HCT116 (cell line): Measurements from ENCODE around the gene NIN. TPM values are rescaled to one million over a fixed set of nuclear protein-coding genes. Genes with fewer than 3 reads are reported as not detected.
"Not testable (repeated sequence)": the region's sequence is repeated elsewhere in the genome, so short reads cannot be mapped to it uniquely, and the experiment has no call there.

ENCODE experiments used
- ATAC-seq: fragments of 200-7000 bp; cut with Tn5 transposase; 2 replicates; pipeline ENCODE4 v1.9.1; 2020; ENCODE audit warnings: mild to moderate bottlenecking, moderate library complexity
- BruUV-seq: library from RNA; stranded (reverse); fragments of 400-500 nt; replicated peaks from 2 replicates; lab custom pipeline; 2021; lab: Mats Ljungman, UMichigan
- CTCF ChIA-PET: fragments of 300-600 bp; sonication (Branson Sonifier 250); formaldehyde crosslinking; loops from one replicate; lab custom pipeline; 2021; ENCODE audit warnings: antibody characterized with exemption; lab: Charles Lee
- POLR2A ChIA-PET: fragments of 300-600, 350-600 bp; sonication (Branson Sonifier 250); formaldehyde crosslinking; loops from one replicate; lab custom pipeline; 2021; ENCODE audit warnings: antibody characterized with exemption; lab: Charles Lee
- RAD21 ChIA-PET, 2 experiments: fragments of 300-600 bp; sonication (Branson Sonifier 250); formaldehyde crosslinking; loops; one replicate each; lab custom pipeline; 2023; ENCODE audit warnings: low total read pairs in 2 of 2; ENCODE audit not compliant: uncharacterized antibody in 2 of 2, unreplicated experiment in 2 of 2, low non-redundant PET in 1 of 2; lab: Charles Lee
- DNase-seq: peaks from one replicate; pipeline ENCODE4 v3.0.0-alpha.2; 2010; ENCODE audit warnings: low read depth, low spot score
- H2AFZ ChIP-seq: fragments of 200-600 bp; shearing (Covaris generic), sonication (generic); 2 replicates; pipeline ENCODE4 v1.6.1; 2017; ENCODE audit warnings: low read depth, mixed run types, mixed read lengths, antibody characterized with exemption, low read length; ENCODE audit not compliant: poor library complexity, severe bottlenecking
- H3K27ac ChIP-seq: 2 replicates; pipeline ENCODE4 v1.5.1; 2012; ENCODE audit warnings: low read depth, low read length
- H3K27me3 ChIP-seq: fragments of 200-600 bp; sonication (generic); 2 replicates; pipeline ENCODE4 v1.6.1; 2016; ENCODE audit warnings: mixed run types, low read length, mixed read lengths; ENCODE audit not compliant: insufficient read depth
- H3K36me3 ChIP-seq, 2 experiments: fragments of 200-500 bp in 1 of 2; fragments of 200-600 bp in 1 of 2; sonication (Bioruptor generic) in 1 of 2; sonication (generic) in 1 of 2; 2 replicates each; pipeline versions ENCODE4 v1.5.1 to v1.6.1; 2014 to 2016; ENCODE audit warnings: low read length in 2 of 2, inconsistent platforms in 1 of 2, mixed read lengths in 1 of 2, mixed run types in 1 of 2; ENCODE audit not compliant: insufficient read depth in 2 of 2, control insufficient read depth in 1 of 2
- H3K4me1 ChIP-seq, 2 experiments: fragments of 200-600 bp in 1 of 2; sonication (generic) in 1 of 2; 2 replicates each; pipeline versions ENCODE4 v1.5.1 to v1.6.1; 2012 to 2017; ENCODE audit warnings: low read length in 2 of 2, inconsistent platforms in 1 of 2, mild to moderate bottlenecking in 1 of 2, mixed read lengths in 1 of 2, mixed run types in 1 of 2, moderate library complexity in 1 of 2; ENCODE audit not compliant: insufficient read depth in 2 of 2, control insufficient read depth in 1 of 2
- H3K4me2 ChIP-seq: fragments of 200-600 bp; sonication (generic); 2 replicates; pipeline ENCODE4 v1.6.1; 2017; ENCODE audit warnings: mixed run types, low read length, mixed read lengths
- H3K4me3 ChIP-seq, 2 experiments: fragments of 200-600 bp in 1 of 2; sonication (generic) in 1 of 2; replicated peaks in 1 of 2; 2 replicates each; pipeline ENCODE4 v1.5.1; 2011 to 2016; ENCODE audit warnings: low read length in 2 of 2, control low read depth in 1 of 2, low read depth in 1 of 2, mild to moderate bottlenecking in 1 of 2, mixed read lengths in 1 of 2, mixed run types in 1 of 2
- H3K79me2 ChIP-seq: fragments of 200-600 bp; sonication (generic); 2 replicates; pipeline ENCODE4 v1.6.1; 2017; ENCODE audit warnings: mild to moderate bottlenecking, mixed run types, low read length, moderate library complexity, mixed read lengths; ENCODE audit not compliant: insufficient read depth
- H3K9ac ChIP-seq: fragments of 200-600 bp; sonication (generic); 2 replicates; pipeline ENCODE4 v1.6.1; 2016; ENCODE audit warnings: low read length, mixed read lengths
- H3K9me2 ChIP-seq: fragments of 200-600 bp; sonication (generic), shearing (Covaris generic); 2 replicates; pipeline ENCODE4 v1.6.1; 2017; ENCODE audit warnings: mixed run types, mild to moderate bottlenecking, moderate library complexity; ENCODE audit not compliant: insufficient read depth
- H3K9me3 ChIP-seq, 2 experiments: fragments of 200-500 bp in 1 of 2; fragments of 200-600 bp in 1 of 2; sonication (Bioruptor generic) in 1 of 2; sonication (generic) in 1 of 2; 2 replicates each; pipeline ENCODE4 v1.6.1; 2014 to 2017; ENCODE audit warnings: low read length in 2 of 2, mixed read lengths in 2 of 2, inconsistent platforms in 1 of 2, low read depth in 1 of 2, mild to moderate bottlenecking in 1 of 2, mixed run types in 1 of 2, moderate library complexity in 1 of 2; ENCODE audit not compliant: control insufficient read depth in 1 of 2, insufficient read depth in 1 of 2
- H4K20me1 ChIP-seq: fragments of 200-600 bp; sonication (generic), shearing (Covaris generic); 2 replicates; pipeline ENCODE4 v1.6.1; 2017; ENCODE audit warnings: mixed run types, mild to moderate bottlenecking, moderate library complexity; ENCODE audit not compliant: insufficient read depth
- CBX3 ChIP-seq: IDR thresholded peaks from 2 replicates; pipeline ENCODE4 v1.6.1; 2012; ENCODE audit warnings: low read depth
- EZH2 ChIP-seq: fragments of 200-600 bp; sonication (generic); IDR thresholded peaks from 2 replicates; pipeline ENCODE4 v1.6.1; 2017; ENCODE audit warnings: antibody characterized with exemption, mixed run types
- POLR2A ChIP-seq: IDR thresholded peaks from 2 replicates; pipeline ENCODE4 v1.7.0; 2011; ENCODE audit warnings: borderline replicate concordance; ENCODE audit not compliant: insufficient read depth, insufficient read length; ENCODE audit errors: extremely low read depth
- POLR2AphosphoS5 ChIP-seq: IDR thresholded peaks from 2 replicates; pipeline ENCODE4 v1.6.1; 2011; ENCODE audit warnings: mild to moderate bottlenecking, low read depth, low read length, moderate library complexity
- RAD21 ChIP-seq: IDR thresholded peaks from 2 replicates; pipeline ENCODE4 v1.6.1; 2012; ENCODE audit warnings: low read depth, mild to moderate bottlenecking
- SIN3A ChIP-seq: IDR thresholded peaks from 2 replicates; pipeline ENCODE4 v1.6.1; 2012; ENCODE audit warnings: low read depth
- SP1 ChIP-seq: IDR thresholded peaks from 2 replicates; pipeline ENCODE4 v1.6.1; 2012; ENCODE audit warnings: low read depth
- TCF7L2 ChIP-seq: IDR thresholded peaks from 2 replicates; pipeline ENCODE4 v1.7.0; 2011; ENCODE audit warnings: borderline replicate concordance, inconsistent platforms; ENCODE audit not compliant: insufficient read depth, insufficient read length; ENCODE audit errors: extremely low read depth
- YY1 ChIP-seq: IDR thresholded peaks from 2 replicates; pipeline ENCODE4 v1.6.1; 2011; ENCODE audit warnings: low read length, low read depth, moderate library complexity, mild to moderate bottlenecking; ENCODE audit not compliant: insufficient replicate concordance; ENCODE audit errors: extremely low read depth
- ZFX ChIP-seq: fragments of 450-650 bp; IDR thresholded peaks from 2 replicates; pipeline ENCODE4 v1.6.1; 2017
- ZNF274 ChIP-seq: fragments of 200-500 bp; sonication (Bioruptor generic); IDR thresholded peaks from 2 replicates; pipeline ENCODE4 v1.6.1; 2014; ENCODE audit warnings: mild to moderate bottlenecking, low read depth, low read length, inconsistent platforms
- intact Hi-C: fragments of 100-400 bp; cut with micrococcal nuclease; formaldehyde crosslinking; loops from 2 replicates; pipeline ENCODE4 v1.10.0; 2022
- total RNA-seq: library from RNA; stranded (reverse); gene quantifications from one replicate; pipeline ENCODE4 v1.2.1, GENCODE V29; 2021; ENCODE audit not compliant: unreplicated experiment
- TF ChIP-seq, protein P1 (sequence below): IDR thresholded peaks from 2 replicates; pipeline ENCODE4 v1.6.1; 2012

Gene NIN
- total RNA-seq, 1 experiment from 2014 or later, result 39.6 TPM

DNA sequence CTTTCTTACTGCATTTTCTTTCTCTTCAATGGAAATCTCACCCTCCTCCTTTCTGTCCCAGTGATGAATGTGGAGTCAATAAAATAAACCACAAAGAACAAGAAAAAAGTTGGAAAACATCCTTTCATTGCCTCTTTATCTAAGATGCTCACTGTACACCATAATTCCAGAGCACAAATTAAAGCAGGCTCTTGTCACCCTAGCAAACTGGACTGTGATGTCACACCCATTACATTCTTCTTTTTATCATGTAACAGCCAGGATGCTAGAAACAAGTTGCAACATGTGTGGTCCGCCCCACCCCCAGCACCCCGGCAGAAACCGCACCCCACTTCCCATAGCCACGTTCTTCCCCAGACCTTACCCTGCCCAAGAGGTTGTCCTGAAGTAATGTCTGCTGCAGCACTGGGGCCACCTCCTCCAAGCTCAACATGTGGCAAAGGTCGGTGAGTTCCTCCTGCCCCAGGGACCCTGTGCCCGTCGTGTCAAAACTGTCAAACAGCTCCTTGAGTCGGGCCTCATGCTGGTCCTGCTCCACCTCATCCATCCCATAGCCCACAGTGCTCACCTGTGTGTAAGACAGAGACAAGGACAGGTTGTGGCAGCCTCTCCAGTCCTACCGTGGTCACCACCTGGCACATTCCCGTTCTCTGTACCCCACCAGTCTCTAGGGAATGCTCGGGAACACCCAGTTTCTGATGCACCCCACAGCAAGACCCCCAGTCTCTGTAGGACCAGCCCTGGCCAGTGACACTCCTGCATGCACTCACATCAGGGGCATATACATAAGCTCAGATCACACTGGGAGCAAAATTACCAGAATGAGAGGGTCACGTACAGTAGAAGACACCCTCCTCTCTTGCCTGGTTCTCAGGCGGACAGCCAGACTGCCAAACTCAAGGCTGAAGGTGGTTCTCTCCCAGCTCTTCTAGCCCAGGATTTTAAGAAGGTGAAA is 9.2 kb downstream of the NIN start:
- H3K79me2 ChIP-seq, result peaks cover 68% of the 10 kb centered on the region
- H3K4me1 ChIP-seq, result peaks cover 1 to 2% of the 10 kb centered on the region in 2 experiments; a peak in 2 of 4 replicates
- CTCF ChIA-PET, result no interaction called here
- no peaks in the 10 kb centered on the region; the same call in 1 of the 2 replicates for H4K20me1 ChIP-seq
- no peak overlapping the region for H3K4me2 ChIP-seq
- intact Hi-C loops, result no loop called here
- no peak overlapping the region for H2AFZ ChIP-seq
- H3K36me3 ChIP-seq, result no peaks in the 10 kb centered on the region
- no peaks in the 10 kb centered on the region for H3K27me3 ChIP-seq
- RAD21 ChIA-PET, result no interaction called here
- TF ChIP-seq POLR2AphosphoS5, result no peak
- ATAC-seq (no peak), DNase-seq (no peak)
- no peak overlapping the region for H3K27ac ChIP-seq
- no peaks in the 10 kb centered on the region for H3K9me3 ChIP-seq
- no peak overlapping the region for H3K9ac ChIP-seq
- no peaks in the 10 kb centered on the region for H3K9me2 ChIP-seq
- no peak overlapping the region for H3K4me3 ChIP-seq
- BruUV-seq, result no TSS peak
- POLR2A ChIA-PET, result no interaction called here

DNA sequence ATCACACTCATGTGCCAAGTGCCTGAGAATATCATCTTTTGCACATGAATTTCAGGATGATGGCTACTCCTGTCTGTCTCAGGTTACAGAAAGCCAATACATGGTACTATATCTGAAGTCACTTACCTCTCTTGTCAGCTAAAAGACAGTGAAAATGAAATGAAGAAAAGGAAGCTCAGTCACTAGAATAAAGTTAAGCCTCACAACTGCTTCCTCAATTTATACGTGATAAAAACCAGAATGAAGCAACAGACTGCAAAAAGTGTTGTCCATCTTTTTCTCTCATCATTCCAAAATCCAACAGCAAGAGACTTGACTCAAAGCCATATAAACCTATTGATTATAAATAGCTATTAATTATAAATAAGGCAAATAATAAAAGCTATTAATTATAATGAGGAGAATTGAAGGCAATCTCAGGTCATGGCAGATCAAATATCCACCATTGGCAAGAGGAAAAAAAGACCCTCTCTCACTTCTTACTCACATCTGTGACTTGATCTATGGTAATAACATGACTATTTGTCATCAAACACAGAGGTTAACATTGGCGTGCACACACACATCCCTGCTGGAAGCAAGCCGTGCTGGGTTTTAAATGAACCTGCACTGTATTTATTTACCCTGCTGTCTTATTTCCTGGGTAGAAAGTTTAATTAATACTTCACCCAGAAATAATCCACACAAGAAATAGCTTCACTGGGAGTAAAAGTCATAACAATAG is 10.0 kb downstream of the NIN start:
- H3K4me3 ChIP-seq, result no peak overlapping the region
- no peaks in the 10 kb centered on the region for H3K9me2 ChIP-seq
- no peaks in the 10 kb centered on the region for H3K9me3 ChIP-seq
- H4K20me1 ChIP-seq, result no peaks in the 10 kb centered on the region; the same call in 1 of the 2 replicates
- DNase-seq, result no peak
- no peak overlapping the region for H2AFZ ChIP-seq
- no peak for ATAC-seq
- H3K79me2 ChIP-seq, result peaks cover 64% of the 10 kb centered on the region
- CTCF ChIA-PET, result no interaction called here
- POLR2A ChIA-PET, result no interaction called here
- H3K9ac ChIP-seq, result no peak overlapping the region
- no peak overlapping the region for H3K27ac ChIP-seq
- TF ChIP-seq SIN3A (no peak), RAD21 (no peak), YY1 (no peak), ZFX (no peak), POLR2A (no peak), EZH2 (no peak), SP1 (no peak), POLR2AphosphoS5 (no peak), CBX3 (no peak), ZNF274 (no peak), TCF7L2 (no peak)
- TF ChIP-seq, protein P1, sequence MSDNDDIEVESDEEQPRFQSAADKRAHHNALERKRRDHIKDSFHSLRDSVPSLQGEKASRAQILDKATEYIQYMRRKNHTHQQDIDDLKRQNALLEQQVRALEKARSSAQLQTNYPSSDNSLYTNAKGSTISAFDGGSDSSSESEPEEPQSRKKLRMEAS, result no peak
- no peak overlapping the region for H3K4me2 ChIP-seq
- RAD21 ChIA-PET, result no interaction called here
- no TSS peak for BruUV-seq
- no peaks in the 10 kb centered on the region for H3K27me3 ChIP-seq
- no peaks in the 10 kb centered on the region for H3K36me3 ChIP-seq
- H3K4me1 ChIP-seq, result peaks cover 7% of the 10 kb centered on the region in 2 experiments; a peak in 2 of 4 replicates
- intact Hi-C loops, result no loop called here

DNA sequence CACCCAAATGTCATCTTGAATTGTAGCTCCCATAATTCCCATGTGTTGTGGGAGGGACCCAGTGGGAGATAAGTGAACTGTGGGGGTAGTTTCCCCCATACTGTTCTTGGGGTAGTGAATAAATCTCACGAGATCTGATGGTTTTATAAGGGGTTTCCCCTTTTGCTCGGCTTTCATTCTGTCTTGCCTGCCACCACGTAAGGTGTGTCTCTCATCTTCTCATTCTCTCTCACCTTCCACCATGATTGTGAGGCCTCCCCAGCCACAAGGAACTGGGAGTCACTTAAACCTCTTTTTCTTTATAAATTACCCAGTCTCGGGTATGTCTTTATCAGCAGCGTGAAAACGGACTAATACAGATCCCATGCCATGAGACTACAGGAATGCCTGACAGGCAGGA is 11.7 kb downstream of the NIN start:
- H3K4me3 ChIP-seq, H2AFZ ChIP-seq, H3K9me3 ChIP-seq, RAD21 ChIA-PET, H3K4me1 ChIP-seq, BruUV-seq, POLR2A ChIA-PET, H4K20me1 ChIP-seq, H3K9me2 ChIP-seq, intact Hi-C loops, H3K27ac ChIP-seq, ATAC-seq, CTCF ChIA-PET, DNase-seq, H3K27me3 ChIP-seq, H3K36me3 ChIP-seq, H3K9ac ChIP-seq, H3K4me2 ChIP-seq: not testable (repeated sequence)
- H3K79me2 ChIP-seq, result peaks cover 52% of the 10 kb centered on the region
